ENCODE results near the gene CEACAM1.

DNA sequence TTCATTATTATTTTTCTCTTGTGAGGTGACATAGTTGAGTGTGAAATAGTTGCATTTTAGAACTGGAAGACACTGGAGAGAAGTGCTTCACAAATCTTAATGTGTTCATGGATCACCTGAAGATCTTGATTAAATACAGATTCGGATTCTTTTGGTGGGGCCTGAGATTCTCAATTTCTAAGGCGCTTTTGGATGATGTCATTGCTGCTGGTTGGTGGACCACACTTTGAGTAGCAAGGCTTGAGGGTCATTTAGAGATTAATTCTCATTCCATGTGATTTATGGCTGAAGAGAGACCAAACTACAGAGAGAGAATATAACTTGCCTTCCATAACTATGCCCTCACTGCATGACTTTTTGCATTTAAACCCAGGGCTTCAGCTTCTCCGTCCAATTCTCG lies 39.3 kb upstream of the CEACAM1 start:
- TF ChIP-seq, protein P1, sequence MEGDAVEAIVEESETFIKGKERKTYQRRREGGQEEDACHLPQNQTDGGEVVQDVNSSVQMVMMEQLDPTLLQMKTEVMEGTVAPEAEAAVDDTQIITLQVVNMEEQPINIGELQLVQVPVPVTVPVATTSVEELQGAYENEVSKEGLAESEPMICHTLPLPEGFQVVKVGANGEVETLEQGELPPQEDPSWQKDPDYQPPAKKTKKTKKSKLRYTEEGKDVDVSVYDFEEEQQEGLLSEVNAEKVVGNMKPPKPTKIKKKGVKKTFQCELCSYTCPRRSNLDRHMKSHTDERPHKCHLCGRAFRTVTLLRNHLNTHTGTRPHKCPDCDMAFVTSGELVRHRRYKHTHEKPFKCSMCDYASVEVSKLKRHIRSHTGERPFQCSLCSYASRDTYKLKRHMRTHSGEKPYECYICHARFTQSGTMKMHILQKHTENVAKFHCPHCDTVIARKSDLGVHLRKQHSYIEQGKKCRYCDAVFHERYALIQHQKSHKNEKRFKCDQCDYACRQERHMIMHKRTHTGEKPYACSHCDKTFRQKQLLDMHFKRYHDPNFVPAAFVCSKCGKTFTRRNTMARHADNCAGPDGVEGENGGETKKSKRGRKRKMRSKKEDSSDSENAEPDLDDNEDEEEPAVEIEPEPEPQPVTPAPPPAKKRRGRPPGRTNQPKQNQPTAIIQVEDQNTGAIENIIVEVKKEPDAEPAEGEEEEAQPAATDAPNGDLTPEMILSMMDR (IDR thresholded peaks at IDR 0.05) = no peak
- TF ChIP-seq POLR2A (IDR thresholded peaks at IDR 0.05) = no peak
